OCI-LY1 (cell line): ENCODE results near the gene CNDP1.

Experiments used
- EZH2 ChIP-seq: fragments of 200-600 bp; sonication (generic), shearing (Covaris generic); IDR thresholded peaks from 2 replicates; pipeline ENCODE4 v1.8.0; 2017; ENCODE audit warnings: borderline replicate concordance, mixed run types, mild to moderate bottlenecking, antibody characterized with exemption, low read length, moderate library complexity, mixed read lengths
- TF ChIP-seq, protein P1 (sequence below): fragments of 200-600 bp; sonication (generic), shearing (Covaris generic); IDR thresholded peaks from 2 replicates; pipeline ENCODE4 v1.5.1; 2017; ENCODE audit warnings: mild to moderate bottlenecking, antibody characterized with exemption, low read length, moderate library complexity, mixed read lengths

DNA sequence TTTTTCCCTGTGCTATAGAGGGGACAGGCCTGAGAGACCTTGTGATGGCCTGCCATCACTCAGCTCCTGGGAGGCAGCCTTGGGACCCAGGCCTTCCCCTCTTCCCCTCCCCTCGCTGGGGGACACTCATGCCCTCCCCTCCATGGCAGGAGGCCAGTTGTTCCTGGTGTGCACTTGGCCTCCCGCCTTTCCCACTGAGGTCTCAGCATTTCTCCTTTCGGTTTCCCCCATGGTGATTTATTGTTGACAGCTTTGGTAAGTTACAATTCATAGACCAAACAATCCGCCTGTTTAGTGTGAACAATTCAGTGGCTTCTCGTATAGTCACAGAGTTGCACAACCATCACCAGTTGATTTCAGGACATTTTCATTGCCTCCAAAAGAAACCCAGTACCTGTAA lies 10.2 kb upstream of the CNDP1 start:
- TF ChIP-seq, protein P1, sequence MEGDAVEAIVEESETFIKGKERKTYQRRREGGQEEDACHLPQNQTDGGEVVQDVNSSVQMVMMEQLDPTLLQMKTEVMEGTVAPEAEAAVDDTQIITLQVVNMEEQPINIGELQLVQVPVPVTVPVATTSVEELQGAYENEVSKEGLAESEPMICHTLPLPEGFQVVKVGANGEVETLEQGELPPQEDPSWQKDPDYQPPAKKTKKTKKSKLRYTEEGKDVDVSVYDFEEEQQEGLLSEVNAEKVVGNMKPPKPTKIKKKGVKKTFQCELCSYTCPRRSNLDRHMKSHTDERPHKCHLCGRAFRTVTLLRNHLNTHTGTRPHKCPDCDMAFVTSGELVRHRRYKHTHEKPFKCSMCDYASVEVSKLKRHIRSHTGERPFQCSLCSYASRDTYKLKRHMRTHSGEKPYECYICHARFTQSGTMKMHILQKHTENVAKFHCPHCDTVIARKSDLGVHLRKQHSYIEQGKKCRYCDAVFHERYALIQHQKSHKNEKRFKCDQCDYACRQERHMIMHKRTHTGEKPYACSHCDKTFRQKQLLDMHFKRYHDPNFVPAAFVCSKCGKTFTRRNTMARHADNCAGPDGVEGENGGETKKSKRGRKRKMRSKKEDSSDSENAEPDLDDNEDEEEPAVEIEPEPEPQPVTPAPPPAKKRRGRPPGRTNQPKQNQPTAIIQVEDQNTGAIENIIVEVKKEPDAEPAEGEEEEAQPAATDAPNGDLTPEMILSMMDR, result no peak
- TF ChIP-seq EZH2, result no peak
